ENCODE data around the gene EHD1.

EHD1 gene

GRCh38 chr11:64842851-64843685, 35.4 kb downstream of the EHD1 start:
- DNase-seq (ENCODE audit: low read depth in 2 of 2) = no peak

DNA sequence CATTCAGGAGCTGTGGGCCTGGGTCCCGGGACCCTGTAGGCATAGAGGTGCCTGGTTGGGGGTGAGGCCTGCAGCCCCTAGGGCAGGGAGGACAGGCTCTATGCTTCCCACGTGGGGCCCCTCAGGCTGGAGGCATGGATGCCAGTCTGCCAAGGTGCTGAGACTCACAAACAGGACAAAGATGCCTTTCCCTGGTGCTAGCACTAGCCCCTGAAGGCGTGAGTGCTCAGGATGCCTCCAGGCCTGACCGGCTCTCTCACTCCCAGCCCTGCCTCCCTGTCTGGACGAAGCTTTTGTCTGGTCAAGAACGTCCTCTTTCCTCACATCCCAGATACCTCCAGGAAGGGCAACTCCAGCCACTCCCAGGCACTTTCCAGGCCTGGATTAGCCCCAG, 36.1 kb downstream of the EHD1 start:
- no peak for DNase-seq (ENCODE audit: low read depth in 2 of 2)

GRCh38 chr11:64841592-64842365, 36.6 kb downstream of the EHD1 start:
- DNase-seq (ENCODE audit: low read depth in 2 of 2) = no peak

- no peak for DNase-seq (ENCODE audit: low read depth in 2 of 2)
These were observed 38.3 kb downstream of the EHD1 start for GRCh38 chr11:64839887-64840782.

GRCh38 chr11:64839335-64839734, 39.1 kb downstream of the EHD1 start:
- no peak for DNase-seq (ENCODE audit: low read depth in 2 of 2)

DNA sequence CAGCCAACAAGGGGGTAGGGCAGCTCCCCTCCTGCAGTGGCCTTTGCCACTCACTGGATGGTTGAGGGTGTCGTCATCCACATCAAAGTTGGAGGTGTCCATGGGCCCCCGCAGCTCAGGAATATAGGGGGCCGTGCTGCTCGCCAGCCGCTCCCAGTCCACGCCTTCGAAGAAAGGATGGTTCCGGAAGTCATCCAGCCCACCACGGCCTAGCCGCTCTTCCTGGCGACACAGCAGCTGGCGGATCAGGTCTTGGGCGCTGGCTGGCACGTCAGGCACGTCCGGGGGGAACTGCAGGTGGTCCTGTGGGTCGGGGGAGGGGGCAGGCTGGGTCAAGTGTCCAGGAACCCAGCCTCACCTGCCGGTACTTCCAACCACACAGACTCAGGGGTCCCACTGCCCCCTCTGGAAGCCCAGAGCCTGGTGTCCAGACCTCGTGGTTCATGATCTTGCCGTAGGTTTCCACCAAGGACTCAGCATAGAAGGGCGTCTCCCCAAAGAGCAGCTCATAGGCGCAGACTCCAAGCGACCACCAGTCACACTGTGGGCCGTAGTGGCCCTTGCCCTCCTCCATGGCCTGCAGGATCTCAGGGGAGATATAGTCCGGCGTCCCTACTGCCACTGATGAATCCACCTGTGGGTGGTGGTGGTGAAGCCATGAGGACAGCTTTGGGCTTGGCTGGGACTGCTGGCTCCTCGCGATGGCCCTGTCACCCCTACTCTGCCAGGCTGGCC, 39.7 kb downstream of the EHD1 start:
- no peak for DNase-seq (ENCODE audit: low read depth in 2 of 2)

DNA sequence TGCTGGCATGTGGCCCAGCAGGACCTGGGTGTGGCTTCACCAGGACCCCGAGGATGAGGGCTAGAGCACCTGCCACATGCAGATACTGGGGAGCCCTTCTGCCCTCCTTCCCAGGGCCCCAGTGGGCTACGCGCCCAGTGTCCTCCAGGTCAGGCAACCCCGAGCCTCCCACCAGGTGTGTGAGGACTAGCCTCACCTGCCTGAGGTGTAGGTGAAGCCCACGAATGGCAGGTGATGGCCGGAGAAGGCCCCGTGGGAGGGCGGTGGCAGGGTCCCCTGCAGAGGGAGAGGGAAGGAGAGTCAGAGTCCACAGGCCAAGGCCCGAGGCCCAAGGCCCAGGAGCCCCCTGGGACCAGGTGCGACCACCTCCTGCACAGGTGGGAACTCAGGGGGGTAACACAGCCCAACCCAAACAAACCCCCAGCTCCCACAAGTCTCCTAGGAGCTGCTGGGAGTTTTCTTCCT, 40.5 kb downstream of the EHD1 start:
- DNase-seq (ENCODE audit: low read depth in 2 of 2) = no peak

- no peak for DNase-seq (ENCODE audit: low read depth in 2 of 2)
These were observed 41.9 kb downstream of the EHD1 start for GRCh38 chr11:64836448-64837072.

DNA sequence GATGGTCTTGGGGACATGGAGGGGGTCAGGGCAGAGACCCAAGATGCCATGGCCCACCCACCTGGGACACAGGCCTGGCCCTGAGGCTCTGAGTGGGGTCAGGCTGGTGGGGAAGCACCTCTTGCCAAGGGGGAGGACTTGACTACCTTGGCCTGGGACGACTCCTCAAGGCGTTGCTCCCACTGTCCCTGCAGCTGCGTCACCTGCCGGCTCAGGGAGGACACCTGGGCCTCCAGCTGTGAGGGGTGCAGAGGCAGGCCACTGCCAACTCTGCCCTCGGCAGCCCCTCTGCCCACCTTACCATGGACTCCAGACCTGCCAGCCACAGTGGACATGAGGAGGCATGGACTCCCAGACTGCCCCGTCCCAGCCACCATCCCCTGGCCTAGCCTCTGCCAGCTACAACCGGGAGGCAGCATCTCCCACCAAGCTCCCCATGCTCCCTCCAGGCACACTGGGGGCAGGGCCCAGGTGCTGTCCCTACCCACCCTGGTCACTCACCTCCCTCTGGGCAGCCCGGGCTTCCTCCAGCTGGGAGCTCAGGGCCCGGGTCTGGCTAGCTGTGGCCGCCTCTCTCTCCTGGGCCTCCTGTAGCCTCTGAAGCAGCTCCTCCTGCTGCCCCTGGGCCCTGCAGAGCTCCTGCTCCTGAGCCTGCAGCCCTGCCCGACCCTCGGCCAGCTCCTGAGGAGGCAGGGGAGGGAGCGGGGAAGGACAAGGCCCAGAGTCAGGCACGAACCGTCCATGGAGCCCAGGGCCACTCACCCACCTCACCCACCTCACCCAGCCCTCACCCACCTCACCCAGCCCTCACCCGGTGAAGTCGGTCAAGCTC, 42.6 kb downstream of the EHD1 start:
- no peak for DNase-seq (ENCODE audit: low read depth in 2 of 2)

DNA sequence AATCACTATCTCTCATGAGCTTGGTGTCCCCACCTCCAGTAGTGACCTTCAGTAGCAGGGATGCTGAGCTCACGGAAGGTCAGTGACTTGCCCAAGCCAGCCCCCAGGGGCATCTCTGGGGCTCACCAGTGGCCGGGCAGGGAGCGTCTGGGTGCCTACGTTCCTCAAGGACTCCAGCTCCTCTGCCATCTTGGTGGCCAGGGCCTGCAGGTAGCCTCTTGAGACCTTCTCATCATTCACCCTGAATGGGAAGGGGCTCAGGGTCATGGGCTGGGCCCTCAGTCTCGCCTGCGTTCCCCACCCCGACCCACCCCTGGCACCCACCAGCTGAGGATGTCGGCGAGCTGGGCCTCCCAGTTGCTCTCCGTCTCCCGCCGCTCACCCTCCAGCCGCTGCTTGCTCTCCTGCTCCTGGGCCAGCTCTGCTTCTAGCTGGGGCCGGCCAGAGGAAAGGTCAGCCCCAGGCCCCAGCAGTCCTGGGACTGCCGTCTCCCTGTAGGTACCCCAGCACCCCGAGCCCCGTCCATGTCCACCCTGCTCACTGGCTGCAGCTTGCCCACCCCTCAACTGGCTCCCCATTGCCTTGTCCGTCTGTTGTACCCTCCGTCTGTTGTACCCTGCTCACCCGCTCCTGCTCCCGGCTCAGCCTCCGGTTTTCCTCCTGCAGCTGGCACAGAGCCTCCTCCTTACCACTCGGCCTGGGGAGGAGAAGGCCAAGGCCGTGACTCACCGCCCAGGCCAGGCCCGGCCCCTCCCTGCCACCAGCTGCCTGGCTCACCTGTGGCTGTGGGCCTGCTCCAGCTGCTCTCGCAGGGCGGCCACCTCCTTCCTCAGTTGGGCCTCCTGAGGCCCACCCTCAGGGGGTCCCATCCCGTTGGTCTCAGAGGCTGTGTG, 43.5 kb downstream of the EHD1 start:
- DNase-seq (ENCODE audit: low read depth in 2 of 2) = no peak

GRCh38 chr11:64834031-64834722, 44.2 kb downstream of the EHD1 start:
- no peak for DNase-seq (ENCODE audit: low read depth in 2 of 2)

DNA sequence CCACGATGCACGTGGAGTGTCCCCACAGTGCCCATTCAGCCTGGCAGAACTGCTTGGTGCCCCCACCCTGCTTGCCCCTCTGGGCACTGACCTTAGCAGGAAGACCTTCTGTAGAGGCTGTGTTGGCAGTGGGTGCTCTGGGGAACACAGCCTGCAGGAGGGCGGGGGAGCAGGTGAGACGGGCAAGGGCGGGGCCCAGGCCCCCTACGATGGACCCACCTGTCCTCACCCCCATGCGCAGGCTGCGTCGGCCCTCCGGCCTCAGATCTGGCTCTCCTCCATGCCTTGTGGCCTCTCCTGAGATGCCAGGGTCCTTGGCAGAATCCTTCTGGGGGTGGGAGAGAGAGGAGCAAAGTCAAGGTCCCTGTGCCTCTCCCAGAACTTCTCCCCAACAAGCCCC, 44.9 kb downstream of the EHD1 start:
- DNase-seq (ENCODE audit: low read depth in 2 of 2) = no peak

GRCh38 chr11:64833198-64833502, 45.3 kb downstream of the EHD1 start:
- no peak for DNase-seq (ENCODE audit: low read depth in 2 of 2)

DNA sequence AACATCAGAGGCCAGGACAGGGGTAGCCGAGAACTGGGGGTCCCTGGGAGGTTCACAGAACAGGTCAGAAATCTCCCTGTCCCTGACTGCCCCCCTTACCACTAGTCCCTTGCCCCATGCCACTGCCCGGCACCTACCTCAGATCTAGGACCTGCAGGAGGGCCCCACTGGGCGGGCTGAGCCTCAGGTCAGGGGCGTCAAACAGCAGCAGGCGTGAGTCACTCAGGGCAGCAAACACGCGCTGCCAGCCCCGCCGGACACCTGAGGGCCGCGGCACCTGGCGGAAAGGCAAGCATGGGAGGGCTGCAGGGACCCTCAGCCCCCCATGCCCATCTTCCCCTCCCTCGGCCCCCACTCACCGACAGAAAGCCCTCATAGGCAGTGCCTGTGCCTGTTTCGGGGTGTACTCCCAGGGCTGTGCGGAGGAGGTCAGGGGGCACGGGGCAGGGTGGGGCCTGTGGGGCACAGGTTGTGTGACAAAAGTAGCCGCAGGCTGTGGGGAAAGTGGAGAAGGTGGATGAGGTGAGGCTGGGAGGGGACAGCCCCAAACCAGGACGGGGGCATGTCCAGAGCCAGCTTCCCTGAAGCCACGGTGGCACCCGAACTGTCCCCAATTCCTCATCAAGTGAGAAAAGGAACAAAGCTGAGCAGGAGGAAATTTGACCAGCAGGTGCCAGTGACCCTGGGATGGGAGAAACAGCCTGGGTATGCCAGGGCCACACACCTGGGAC, 45.8 kb downstream of the EHD1 start:
- DNase-seq (ENCODE audit: low read depth in 2 of 2) = no peak

GRCh38 chr11:64831411-64831891, 47.0 kb downstream of the EHD1 start:
- DNase-seq (ENCODE audit: low read depth in 2 of 2) = no peak

DNA sequence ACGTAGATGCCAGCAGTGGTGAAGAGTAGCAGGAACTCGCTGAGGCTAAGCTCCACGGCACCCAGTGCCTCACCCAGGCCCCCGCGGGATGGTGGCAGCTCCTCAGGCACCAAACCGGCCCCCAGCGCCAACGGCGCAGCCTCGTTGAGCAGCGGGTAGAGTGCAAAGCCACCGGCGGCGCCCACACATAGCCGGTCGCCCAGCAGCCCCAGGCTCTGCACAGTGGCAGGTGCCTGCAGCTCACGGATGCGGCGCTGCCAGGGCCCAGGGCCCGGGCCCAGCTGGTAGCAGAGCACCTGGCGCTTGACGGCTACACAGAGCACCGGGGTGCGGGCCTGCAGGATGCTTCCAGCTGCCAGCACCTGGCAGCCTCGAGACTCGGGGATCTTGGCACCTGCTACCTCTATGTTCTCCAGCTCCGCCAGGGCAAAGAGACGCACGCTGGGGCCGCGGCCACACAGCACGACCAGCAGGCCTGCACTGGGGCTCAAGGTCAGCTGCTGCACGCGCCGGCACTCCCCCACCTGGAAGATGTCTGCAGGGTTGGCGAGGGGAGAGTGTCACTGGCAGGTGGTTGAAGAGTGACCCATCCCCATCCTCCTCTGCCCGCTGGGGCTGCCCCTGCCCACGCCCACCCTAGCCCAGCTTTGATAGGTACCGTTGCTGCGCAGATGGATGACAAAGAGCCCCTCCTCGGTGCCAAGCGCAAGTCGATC, 48.7 kb downstream of the EHD1 start:
- no peak for DNase-seq (ENCODE audit: low read depth in 2 of 2)

DNA sequence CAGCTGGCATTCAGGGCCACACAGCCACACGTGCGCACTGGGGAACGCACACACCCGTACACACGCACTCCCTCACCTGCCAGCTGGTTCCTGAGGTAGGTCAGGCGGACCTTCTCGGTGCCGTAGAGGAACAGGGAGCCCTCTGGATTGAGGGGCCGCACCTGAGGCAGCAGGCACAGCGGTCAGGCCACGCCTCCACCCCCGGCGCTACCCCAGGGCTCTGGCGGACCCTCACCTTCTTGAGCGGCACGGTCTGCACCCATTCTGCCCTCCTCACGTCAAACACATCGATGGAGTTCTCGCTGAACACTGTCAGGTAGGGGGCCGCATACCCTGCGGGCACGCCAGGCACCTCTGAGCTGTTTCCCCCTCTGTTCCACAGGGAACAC, 51.0 kb downstream of the EHD1 start:
- no peak for DNase-seq (ENCODE audit: low read depth in 2 of 2)

All from stimulated activated CD4-positive, alpha-beta T cell treated with anti-CD3 and anti-CD28 coated beads, Interleukin-1b, Interleukin-23, amount 100 ng/mL, for 4 hours (primary cell).